ENCODE data around the gene ICAM5. TPM values are rescaled to one million over a fixed set of nuclear protein-coding genes. Genes with fewer than 3 reads are reported as not detected.

ICAM5 gene
- polyA plus RNA-seq, 1 donor (not counting 4 experiments of a cell fraction or from before 2014, with no cell fraction given), result 0.20 TPM

- no peak overlapping the region for H3K9ac ChIP-seq (ENCODE audit: control insufficient read depth, extremely low read depth, insufficient read depth, low read length)
- no peaks in the 10 kb centered on the region for H3K79me2 ChIP-seq (ENCODE audit: control insufficient read depth, insufficient read depth, low read length)
- no peaks in the 10 kb centered on the region for H3K9me1 ChIP-seq (ENCODE audit: control insufficient read depth, extremely low read depth, insufficient read depth, low read length)
- H3K27me3 ChIP-seq (ENCODE audit: control insufficient read depth, extremely low read depth, insufficient read depth, low read length), result peaks cover 23% of the 10 kb centered on the region
- H3K4me3 ChIP-seq (ENCODE audit: control insufficient read depth in 2 of 3, extremely low read depth in 1 of 3, insufficient read depth in 2 of 3, low read depth in 1 of 3, low read length in 3 of 3), result no peak overlapping the region
- no peaks in the 10 kb centered on the region for H3K9me3 ChIP-seq (ENCODE audit: control insufficient read depth, low read depth, low read length)
- no peaks in the 10 kb centered on the region for H4K20me1 ChIP-seq (ENCODE audit: control insufficient read depth, extremely low read depth, insufficient read depth, low read length)
- no peaks in the 10 kb centered on the region for H3K36me3 ChIP-seq (ENCODE audit: control insufficient read depth in 2 of 2, extremely low read depth in 1 of 2, insufficient read depth in 2 of 2, low read length in 2 of 2)
- no peak overlapping the region for H3K27ac ChIP-seq (ENCODE audit: control insufficient read depth, insufficient read depth, low read length)
- H3K4me2 ChIP-seq (ENCODE audit: control insufficient read depth, extremely low read depth, insufficient read depth, low read depth, low read length), result no peak overlapping the region
- dilution Hi-C loops (cut with MboI; ENCODE audit: extremely low pct_ligation_motif_present, low sequenced_read_pairs), result no loop called here
- no peak for DNase-seq (ENCODE audit: low read depth, low spot score)
- peaks cover 9% of the 10 kb centered on the region for H3K4me1 ChIP-seq (ENCODE audit: control insufficient read depth, extremely low read depth, insufficient read depth, low read length)
- H2AFZ ChIP-seq (ENCODE audit: control insufficient read depth, low read length), result no peak overlapping the region
- TF ChIP-seq CTCF (optimal IDR thresholded peaks at IDR 0.05 in 1 of 3, IDR thresholded peaks at IDR 0.05 in 1 of 3, conservative IDR thresholded peaks at IDR 0.05 in 1 of 3; ENCODE audit: extremely low read depth in 1 of 3, insufficient read depth in 2 of 3, low read length in 3 of 3), result no peak
- no peak for TF ChIP-seq EZH2 (IDR thresholded peaks at IDR 0.05; ENCODE audit: low read length)
- no peak for FAIRE-seq
Measured at GRCh38 chr19:10271543-10272086, 18.1 kb upstream of the ICAM5 start.

- no peak for DNase-seq (ENCODE audit: low read depth, low spot score)
- Histone ChIP-seq H3K36me3 (ENCODE audit: control insufficient read depth in 2 of 2, extremely low read depth in 1 of 2, insufficient read depth in 2 of 2, low read length in 2 of 2) (no peaks in the 10 kb centered on the region), H3K4me2 (ENCODE audit: control insufficient read depth, extremely low read depth, insufficient read depth, low read depth, low read length) (no peak overlapping the region), H3K9me1 (ENCODE audit: control insufficient read depth, extremely low read depth, insufficient read depth, low read length) (no peaks in the 10 kb centered on the region), H3K9me3 (ENCODE audit: control insufficient read depth, low read depth, low read length) (no peaks in the 10 kb centered on the region), H3K9ac (ENCODE audit: control insufficient read depth, extremely low read depth, insufficient read depth, low read length) (no peak overlapping the region), H3K4me1 (ENCODE audit: control insufficient read depth, extremely low read depth, insufficient read depth, low read length) (peaks cover 9% of the 10 kb centered on the region), H3K27me3 (ENCODE audit: control insufficient read depth, extremely low read depth, insufficient read depth, low read length) (peaks cover 22% of the 10 kb centered on the region), H3K79me2 (ENCODE audit: control insufficient read depth, insufficient read depth, low read length) (no peaks in the 10 kb centered on the region), H2AFZ (ENCODE audit: control insufficient read depth, low read length) (no peak overlapping the region), H4K20me1 (ENCODE audit: control insufficient read depth, extremely low read depth, insufficient read depth, low read length) (no peaks in the 10 kb centered on the region), H3K4me3 (ENCODE audit: control insufficient read depth in 2 of 3, extremely low read depth in 1 of 3, insufficient read depth in 2 of 3, low read depth in 1 of 3, low read length in 3 of 3) (no peak overlapping the region), H3K27ac (ENCODE audit: control insufficient read depth, insufficient read depth, low read length) (no peak overlapping the region)
- no peak for FAIRE-seq
- TF ChIP-seq CTCF (optimal IDR thresholded peaks at IDR 0.05 in 1 of 3, IDR thresholded peaks at IDR 0.05 in 1 of 3, conservative IDR thresholded peaks at IDR 0.05 in 1 of 3; ENCODE audit: extremely low read depth in 1 of 3, insufficient read depth in 2 of 3, low read length in 3 of 3) (no peak), EZH2 (IDR thresholded peaks at IDR 0.05; ENCODE audit: low read length) (no peak)
- dilution Hi-C loops (cut with MboI; ENCODE audit: extremely low pct_ligation_motif_present, low sequenced_read_pairs), result no loop called here
Measured at GRCh38 chr19:10274589-10274988, 15.2 kb upstream of the ICAM5 start.

Measured in keratinocyte (primary cell).